Stimulated activated naive CD8-positive, alpha-beta T cell treated with anti-CD3 and anti-CD28 coated beads, Interleukin-15, Interleukin-2, amounts not matched to agents 100 ng/mL and 50 ng/mL, for 24 hours (primary cell): ENCODE data around the gene MXD1.
"Not testable (repeated sequence)": the region's sequence is repeated elsewhere in the genome, so short reads cannot be mapped to it uniquely, and the experiment has no call there.

Experiments used
- H3K27ac Mint-ChIP-seq: one replicate; pipeline ENCODE4 v1.8.0; 2021; ENCODE audit warnings: mild to moderate bottlenecking, mixed read lengths
- H3K27me3 Mint-ChIP-seq: one replicate; pipeline ENCODE4 v1.8.0; 2021; ENCODE audit warnings: mixed read lengths
- H3K36me3 Mint-ChIP-seq: one replicate; pipeline ENCODE4 v1.8.0; 2021; ENCODE audit warnings: low read depth, mixed read lengths
- H3K4me1 Mint-ChIP-seq: one replicate; pipeline ENCODE4 v1.8.0; 2021; ENCODE audit warnings: low read depth, mixed read lengths
- H3K4me3 Mint-ChIP-seq: one replicate; pipeline ENCODE4 v1.8.0; 2021; ENCODE audit warnings: mild to moderate bottlenecking, mixed read lengths
- H3K9me3 Mint-ChIP-seq: one replicate; pipeline ENCODE4 v1.8.0; 2021; ENCODE audit warnings: mixed read lengths

Gene MXD1

GRCh38 chr2:69943843-69944525 lies 29.1 kb downstream of the MXD1 start:
- peaks cover 42% of the 10 kb centered on the region for H3K4me1 Mint-ChIP-seq
- no peaks in the 10 kb centered on the region for H3K9me3 Mint-ChIP-seq
- peak overlapping the region; percentile 9 for H3K27ac Mint-ChIP-seq

GRCh38 chr2:69944756-69945155 lies 29.8 kb downstream of the MXD1 start:
- peaks cover 42% of the 10 kb centered on the region for H3K4me1 Mint-ChIP-seq
- peak overlapping the region; percentile 9 for H3K27ac Mint-ChIP-seq
- no peaks in the 10 kb centered on the region for H3K27me3 Mint-ChIP-seq
- H3K4me3 Mint-ChIP-seq: no peak overlapping the region
- no peaks in the 10 kb centered on the region for H3K9me3 Mint-ChIP-seq
- H3K36me3 Mint-ChIP-seq: peaks cover 17% of the 10 kb centered on the region

More at GRCh38 chr2:69943843-69944525, 29.1 kb downstream of the MXD1 start:
- Mint-ChIP-seq H3K36me3 (peaks cover 24% of the 10 kb centered on the region), H3K27me3 (no peaks in the 10 kb centered on the region), H3K4me3 (no peak overlapping the region)

GRCh38 chr2:69945441-69945840 lies 30.5 kb downstream of the MXD1 start:
- H3K36me3 Mint-ChIP-seq: peaks cover 12% of the 10 kb centered on the region
- H3K4me1 Mint-ChIP-seq: peaks cover 42% of the 10 kb centered on the region
- peak overlapping the region; percentile 46 for H3K27ac Mint-ChIP-seq
- no peaks in the 10 kb centered on the region for H3K9me3 Mint-ChIP-seq
- no peak overlapping the region for H3K4me3 Mint-ChIP-seq
- no peaks in the 10 kb centered on the region for H3K27me3 Mint-ChIP-seq

GRCh38 chr2:69945941-69946340 lies 31.0 kb downstream of the MXD1 start:
- Mint-ChIP-seq H3K36me3 (peaks cover 9% of the 10 kb centered on the region), H3K9me3 (no peaks in the 10 kb centered on the region), H3K4me3 (no peak overlapping the region), H3K27ac (peak overlapping the region; percentile 46), H3K4me1 (peaks cover 42% of the 10 kb centered on the region), H3K27me3 (no peaks in the 10 kb centered on the region)

GRCh38 chr2:69946351-69947324 lies 31.7 kb downstream of the MXD1 start:
- Mint-ChIP-seq H3K4me1 (peaks cover 42% of the 10 kb centered on the region), H3K27me3 (no peaks in the 10 kb centered on the region), H3K36me3 (peaks cover 9% of the 10 kb centered on the region), H3K4me3 (peak overlapping the region; percentile 44), H3K9me3 (no peaks in the 10 kb centered on the region), H3K27ac (peak overlapping the region; percentile 46)

GRCh38 chr2:69947325-69947931 lies 32.5 kb downstream of the MXD1 start:
- H3K27ac Mint-ChIP-seq: no peak overlapping the region
- no peak overlapping the region for H3K4me3 Mint-ChIP-seq

GRCh38 chr2:69948032-69948962 lies 33.4 kb downstream of the MXD1 start:
- Mint-ChIP-seq H3K36me3 (peaks cover 2% of the 10 kb centered on the region), H3K27ac (no peak overlapping the region), H3K9me3 (no peaks in the 10 kb centered on the region), H3K4me1 (peaks cover 39% of the 10 kb centered on the region), H3K4me3 (no peak overlapping the region), H3K27me3 (no peaks in the 10 kb centered on the region)

More at GRCh38 chr2:69947325-69947931, 32.5 kb downstream of the MXD1 start:
- H3K9me3 Mint-ChIP-seq: no peaks in the 10 kb centered on the region
- H3K27me3 Mint-ChIP-seq: no peaks in the 10 kb centered on the region
- H3K4me1 Mint-ChIP-seq: peaks cover 42% of the 10 kb centered on the region
- peaks cover 5% of the 10 kb centered on the region for H3K36me3 Mint-ChIP-seq

- H3K9me3 Mint-ChIP-seq: no peaks in the 10 kb centered on the region
- no peak overlapping the region for H3K27ac Mint-ChIP-seq
- no peak overlapping the region for H3K4me3 Mint-ChIP-seq
- H3K36me3 Mint-ChIP-seq: no peaks in the 10 kb centered on the region
- no peaks in the 10 kb centered on the region for H3K27me3 Mint-ChIP-seq
- peaks cover 36% of the 10 kb centered on the region for H3K4me1 Mint-ChIP-seq
Measured at GRCh38 chr2:69948963-69949645, 34.2 kb downstream of the MXD1 start.

GRCh38 chr2:69950241-69950640 lies 35.3 kb downstream of the MXD1 start:
- H3K9me3 Mint-ChIP-seq: no peaks in the 10 kb centered on the region
- H3K27ac Mint-ChIP-seq: no peak overlapping the region
- H3K27me3 Mint-ChIP-seq: no peaks in the 10 kb centered on the region
- H3K4me1 Mint-ChIP-seq: peaks cover 26% of the 10 kb centered on the region
- no peaks in the 10 kb centered on the region for H3K36me3 Mint-ChIP-seq
- H3K4me3 Mint-ChIP-seq: no peak overlapping the region

- H3K27ac Mint-ChIP-seq, H3K27me3 Mint-ChIP-seq, H3K9me3 Mint-ChIP-seq, H3K4me3 Mint-ChIP-seq, H3K36me3 Mint-ChIP-seq: not testable (repeated sequence)
- peaks cover 22% of the 10 kb centered on the region for H3K4me1 Mint-ChIP-seq
Measured at GRCh38 chr2:69950671-69951070, 35.8 kb downstream of the MXD1 start.

GRCh38 chr2:69952336-69953115 lies 37.6 kb downstream of the MXD1 start:
- Mint-ChIP-seq H3K4me1 (peaks cover 3% of the 10 kb centered on the region), H3K27ac (peak overlapping the region; percentile 19), H3K4me3 (no peak overlapping the region)

GRCh38 chr2:69954084-69954483 lies 39.2 kb downstream of the MXD1 start:
- Mint-ChIP-seq H3K36me3 (no peaks in the 10 kb centered on the region), H3K4me3 (no peak overlapping the region), H3K27ac (no peak overlapping the region), H3K27me3 (no peaks in the 10 kb centered on the region), H3K4me1 (no peaks in the 10 kb centered on the region), H3K9me3 (no peaks in the 10 kb centered on the region)

More at GRCh38 chr2:69952336-69953115, 37.6 kb downstream of the MXD1 start:
- Mint-ChIP-seq H3K36me3 (no peaks in the 10 kb centered on the region), H3K9me3 (no peaks in the 10 kb centered on the region), H3K27me3 (no peaks in the 10 kb centered on the region)

GRCh38 chr2:69955029-69955428 lies 40.1 kb downstream of the MXD1 start:
- H3K4me1 Mint-ChIP-seq: no peaks in the 10 kb centered on the region
- H3K4me3 Mint-ChIP-seq: no peak overlapping the region
- no peak overlapping the region for H3K27ac Mint-ChIP-seq
- H3K36me3 Mint-ChIP-seq: no peaks in the 10 kb centered on the region
- H3K27me3 Mint-ChIP-seq: no peaks in the 10 kb centered on the region
- H3K9me3 Mint-ChIP-seq: no peaks in the 10 kb centered on the region
